GM12874 (cell line): ENCODE data around the gene DOCK4.

Experiments
- TF ChIP-seq, protein P1 (sequence below): IDR thresholded peaks from 2 replicates; pipeline ENCODE4 v1.5.1; 2011; ENCODE audit warnings: low read depth, mild to moderate bottlenecking, control low read depth, low read length, moderate library complexity; ENCODE audit not compliant: insufficient read depth

Gene DOCK4

DNA sequence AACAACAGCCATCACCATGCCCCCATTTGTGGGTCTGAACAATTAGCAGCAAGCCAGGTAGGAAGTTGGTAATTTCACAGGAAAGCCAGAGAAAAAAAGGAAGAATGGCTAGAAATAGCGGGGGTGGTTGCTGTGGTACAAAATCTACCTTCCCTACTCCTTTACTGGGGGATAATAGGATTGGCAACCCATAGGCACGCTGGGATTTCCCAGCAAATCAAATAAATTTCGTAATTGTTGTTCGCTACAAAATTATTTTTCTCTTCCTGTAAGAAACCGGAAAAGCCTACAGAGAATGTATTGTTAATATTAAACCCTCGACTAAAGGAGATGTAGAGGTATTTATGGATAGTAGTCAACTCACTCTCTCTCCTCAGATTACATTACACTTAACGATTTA lies 123.9 kb downstream of the DOCK4 start:
- TF ChIP-seq, protein P1, sequence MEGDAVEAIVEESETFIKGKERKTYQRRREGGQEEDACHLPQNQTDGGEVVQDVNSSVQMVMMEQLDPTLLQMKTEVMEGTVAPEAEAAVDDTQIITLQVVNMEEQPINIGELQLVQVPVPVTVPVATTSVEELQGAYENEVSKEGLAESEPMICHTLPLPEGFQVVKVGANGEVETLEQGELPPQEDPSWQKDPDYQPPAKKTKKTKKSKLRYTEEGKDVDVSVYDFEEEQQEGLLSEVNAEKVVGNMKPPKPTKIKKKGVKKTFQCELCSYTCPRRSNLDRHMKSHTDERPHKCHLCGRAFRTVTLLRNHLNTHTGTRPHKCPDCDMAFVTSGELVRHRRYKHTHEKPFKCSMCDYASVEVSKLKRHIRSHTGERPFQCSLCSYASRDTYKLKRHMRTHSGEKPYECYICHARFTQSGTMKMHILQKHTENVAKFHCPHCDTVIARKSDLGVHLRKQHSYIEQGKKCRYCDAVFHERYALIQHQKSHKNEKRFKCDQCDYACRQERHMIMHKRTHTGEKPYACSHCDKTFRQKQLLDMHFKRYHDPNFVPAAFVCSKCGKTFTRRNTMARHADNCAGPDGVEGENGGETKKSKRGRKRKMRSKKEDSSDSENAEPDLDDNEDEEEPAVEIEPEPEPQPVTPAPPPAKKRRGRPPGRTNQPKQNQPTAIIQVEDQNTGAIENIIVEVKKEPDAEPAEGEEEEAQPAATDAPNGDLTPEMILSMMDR, result no peak

DNA sequence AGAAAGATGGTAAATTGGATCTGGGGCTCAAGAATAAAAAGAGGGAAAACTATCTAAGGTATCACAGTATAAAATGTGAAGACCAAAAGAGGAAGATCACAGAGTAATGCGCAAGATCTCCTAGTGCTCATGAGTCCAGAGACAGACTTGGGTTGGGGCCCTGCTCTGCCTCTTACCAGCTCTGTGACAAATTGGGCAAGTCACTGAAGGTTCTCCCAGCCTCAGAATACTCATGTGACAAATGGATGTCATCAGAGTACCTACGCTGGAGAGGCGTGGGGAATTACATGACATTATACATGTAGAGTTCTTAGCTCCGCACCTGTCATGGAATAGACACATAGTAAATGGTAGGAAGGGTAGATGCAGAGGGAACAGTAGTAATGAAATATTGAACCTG lies 124.4 kb downstream of the DOCK4 start:
- TF ChIP-seq, protein P1, result no peak

DNA sequence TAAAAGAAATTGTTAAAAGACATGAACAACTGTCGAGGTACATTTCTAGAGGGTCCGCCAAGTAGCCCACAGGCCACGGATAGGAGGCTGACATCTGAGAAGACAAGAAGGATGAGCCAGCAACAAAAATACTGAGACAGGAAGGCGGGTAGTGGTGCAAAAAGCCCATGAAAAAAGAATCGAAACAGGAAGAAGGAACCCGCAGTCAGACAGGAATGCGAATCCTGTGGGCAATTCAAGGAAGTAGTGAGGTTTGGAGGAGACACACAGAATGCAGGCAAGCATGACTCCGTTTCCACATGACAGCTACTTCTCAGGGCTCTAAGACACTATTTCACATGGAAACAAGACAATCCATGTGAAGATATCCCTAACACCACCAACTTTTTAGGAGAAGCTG lies 125.2 kb downstream of the DOCK4 start:
- TF ChIP-seq, protein P1, result no peak

DNA sequence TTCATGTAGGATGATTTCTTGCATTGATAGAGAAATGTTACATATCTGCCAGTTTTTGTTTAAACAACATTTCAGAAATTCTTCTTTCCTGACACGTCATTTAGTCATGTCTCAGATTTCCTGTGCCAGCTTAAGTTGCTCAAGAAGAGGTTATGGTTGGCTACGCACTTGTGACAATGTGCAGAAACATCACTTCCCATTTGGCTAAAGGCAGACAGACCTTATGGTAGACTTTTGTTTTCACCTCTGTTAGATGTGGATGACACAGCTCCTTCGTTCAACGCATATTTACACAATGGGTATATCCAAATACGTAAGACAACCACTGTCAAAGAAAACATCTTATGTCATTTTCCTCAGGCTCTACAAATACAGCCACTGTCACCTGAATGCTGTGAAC lies 125.8 kb downstream of the DOCK4 start:
- TF ChIP-seq, protein P1, result no peak

DNA sequence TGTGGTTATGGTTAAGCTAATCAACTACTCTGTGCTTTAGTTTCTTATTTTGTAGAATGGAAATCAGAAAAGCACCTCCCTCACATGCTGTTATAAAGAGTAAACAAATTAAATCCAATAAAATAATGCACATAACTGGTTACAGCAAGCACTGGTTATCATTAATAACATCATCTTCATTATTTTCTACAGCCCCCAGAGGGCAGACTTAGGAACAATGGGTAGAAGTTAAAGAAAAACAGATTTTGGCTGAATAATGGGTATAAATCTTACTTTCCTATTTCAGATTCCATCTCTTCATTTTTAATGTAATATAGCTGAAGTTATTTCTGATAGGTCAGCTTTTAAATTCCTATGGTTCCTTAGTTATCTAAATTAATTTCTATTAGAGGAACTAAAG lies 126.5 kb downstream of the DOCK4 start:
- TF ChIP-seq, protein P1, result no peak

DNA sequence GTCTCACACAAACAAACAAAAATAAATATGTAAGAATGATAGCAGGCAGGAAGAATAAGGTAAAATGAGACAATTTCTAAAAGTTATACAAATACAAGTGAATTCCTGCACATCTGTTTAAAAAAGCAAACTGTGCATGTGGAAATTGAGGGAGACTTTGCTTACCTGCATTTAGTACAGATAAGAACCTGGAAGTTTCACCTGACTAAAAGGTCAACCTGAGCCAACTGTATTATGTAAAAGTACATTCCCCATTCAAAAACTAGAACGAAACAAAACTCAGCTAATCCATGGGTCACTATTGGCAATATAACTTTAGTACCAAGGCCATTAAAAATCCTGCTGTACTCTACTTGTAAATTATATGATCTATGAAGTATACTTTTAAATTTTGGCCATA lies 127.1 kb downstream of the DOCK4 start:
- TF ChIP-seq, protein P1, result no peak

DNA sequence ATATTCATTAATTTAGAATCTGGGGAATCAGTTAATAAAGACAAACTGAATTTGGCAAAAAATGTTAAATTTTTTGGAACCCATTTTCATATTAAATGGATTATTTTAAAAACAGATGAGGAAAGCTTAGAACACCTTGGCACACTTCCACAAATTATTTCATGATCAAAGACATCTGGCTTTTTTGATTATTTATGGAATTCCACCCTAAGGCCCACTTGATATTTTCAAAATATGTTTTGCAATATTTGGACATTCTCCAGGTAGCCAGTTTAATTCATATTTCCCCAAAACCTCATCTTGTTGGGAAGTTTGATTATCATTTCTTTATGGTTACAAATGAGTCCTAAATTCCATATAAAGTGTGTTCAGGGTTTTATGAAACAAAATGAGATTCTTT lies 129.9 kb downstream of the DOCK4 start:
- TF ChIP-seq, protein P1, result no peak

DNA sequence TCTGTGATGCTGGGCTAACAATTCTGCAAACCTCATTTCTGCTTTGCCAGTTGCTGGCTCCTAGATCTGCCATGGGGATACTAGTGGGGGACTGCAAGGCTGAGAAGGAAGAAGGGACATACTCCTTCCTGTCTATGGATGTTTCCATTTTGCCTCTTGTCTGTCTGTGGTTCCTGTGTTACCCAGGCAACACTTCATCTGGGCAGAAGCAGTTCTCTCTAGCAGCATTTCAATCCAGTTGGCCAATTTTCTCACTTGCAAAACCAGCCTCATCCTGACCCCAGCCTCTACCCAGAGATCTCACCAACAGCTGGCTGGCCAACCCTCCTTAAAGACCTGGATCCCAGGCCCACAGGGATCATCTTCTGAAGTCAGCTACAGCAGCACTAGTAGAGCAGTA lies 131.7 kb downstream of the DOCK4 start:
- TF ChIP-seq, protein P1, result no peak
